Ascending aorta (tissue), 2 donors: ENCODE results near the gene TIMELESS. TPM values are rescaled to one million over a fixed set of nuclear protein-coding genes. Genes with fewer than 3 reads are reported as not detected.

ENCODE experiments used
- DNase-seq, 2 donors: peaks; one replicate each; pipeline ENCODE4 v3.0.0-alpha.2; 2019; ENCODE audit warnings: low spot score in 2 of 2
- H3K27ac ChIP-seq, 2 donors: fragments of 200-600 bp; sonication (generic); one replicate each; pipeline ENCODE4 v1.5.1; 2016 to 2017; ENCODE audit warnings: mild to moderate bottlenecking in 1 of 2
- H3K27me3 ChIP-seq: fragments of 200-600 bp; sonication (generic); one replicate; pipeline ENCODE4 v1.5.1; 2017
- H3K36me3 ChIP-seq, 2 donors: fragments of 200-600 bp; sonication (generic); one replicate each; pipeline ENCODE4 v1.5.1; 2016
- H3K4me1 ChIP-seq, 2 donors: fragments of 200-600 bp; sonication (generic); one replicate each; pipeline ENCODE4 v1.5.1; 2016 to 2017; ENCODE audit warnings: mild to moderate bottlenecking in 1 of 2
- H3K4me3 ChIP-seq, 2 donors: fragments of 200-600 bp; sonication (generic); one replicate each; pipeline ENCODE4 v1.5.1; 2016 to 2017; ENCODE audit warnings: mild to moderate bottlenecking in 1 of 2
- H3K9me3 ChIP-seq, 2 donors: fragments of 200-600 bp; sonication (generic); one replicate each; pipeline ENCODE4 v1.5.1; 2016
- intact Hi-C: fragments of 100-400 bp; cut with DNase I; formaldehyde crosslinking; loops from one replicate; pipeline ENCODE4 v1.15.1; 2023
- total RNA-seq: library from RNA; depleted of rRNA; stranded (reverse); fragments of >200 nt; gene quantifications from one replicate; pipeline ENCODE4 v1.1.0, GENCODE V29; 2016
- TF ChIP-seq, protein P1 (sequence below), 3 experiments: fragments of 200-600 bp in 2 of 3; fragments of 450-650 bp in 1 of 3; sonication (generic) in 2 of 3; IDR thresholded peaks; one replicate each; pipeline ENCODE4 v1.5.1; 2016 to 2019; ENCODE audit warnings: antibody characterized with exemption in 3 of 3, mild to moderate bottlenecking in 1 of 3, moderate library complexity in 1 of 3

TIMELESS gene
- total RNA-seq, 1 donor from 2014 or later: 2.0 TPM

DNA sequence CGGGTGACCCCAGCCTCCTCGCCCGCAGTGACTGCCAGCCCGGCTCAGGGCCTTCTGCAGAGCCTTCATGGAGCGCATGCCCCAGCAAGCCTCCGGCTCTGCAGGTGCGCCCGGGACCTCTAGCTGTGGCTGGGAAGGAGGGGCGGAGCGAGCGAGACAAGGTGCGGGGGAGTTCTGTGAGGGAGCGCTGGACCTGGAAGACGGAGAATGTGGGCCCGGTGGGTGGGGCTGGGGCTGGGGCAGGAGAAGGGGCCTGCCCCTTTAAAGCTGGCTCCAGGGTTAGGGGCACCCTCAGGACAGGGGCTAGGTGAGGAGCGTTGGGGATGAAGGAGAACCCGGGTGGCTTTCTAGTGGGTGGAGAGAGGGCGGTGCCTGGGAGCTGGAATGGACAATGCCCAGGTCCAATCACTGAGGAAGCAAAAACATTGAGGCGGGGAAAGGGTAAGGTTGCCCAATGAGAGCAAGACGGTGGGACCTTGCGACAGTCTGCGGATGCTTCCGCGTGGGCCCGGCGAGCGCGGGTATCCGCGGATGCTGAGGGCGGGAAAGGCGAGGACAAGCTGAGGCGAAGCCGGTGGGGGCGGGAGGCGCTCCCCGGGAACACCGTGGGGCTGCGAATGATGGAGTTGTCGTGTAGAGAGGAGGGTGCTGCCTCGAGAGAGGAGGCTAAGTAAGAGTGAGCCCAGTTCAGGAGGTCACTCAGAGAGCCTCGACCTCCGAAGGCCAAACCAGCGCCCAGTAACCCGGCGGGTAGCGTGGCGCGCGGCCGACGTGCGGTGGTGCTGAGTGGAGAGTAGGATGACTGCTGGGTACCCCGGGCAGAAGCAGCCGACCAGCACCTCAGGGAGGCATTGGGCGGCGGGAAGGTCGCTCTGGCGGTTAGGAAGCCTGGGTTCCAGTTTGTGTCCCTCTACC is 39.1 kb upstream of the TIMELESS start, which contains the start of gene GLS2:
Gene GLS2, minus strand, starts transcription at position 121 of the 915 bp plus-strand sequence. Its CDS starts 43 bp downstream, at position 78.
- Histone ChIP-seq H3K27ac (no peak within 1 kb of the TSS), H3K9me3 (no peaks in the 10 kb centered on the region)

DNA sequence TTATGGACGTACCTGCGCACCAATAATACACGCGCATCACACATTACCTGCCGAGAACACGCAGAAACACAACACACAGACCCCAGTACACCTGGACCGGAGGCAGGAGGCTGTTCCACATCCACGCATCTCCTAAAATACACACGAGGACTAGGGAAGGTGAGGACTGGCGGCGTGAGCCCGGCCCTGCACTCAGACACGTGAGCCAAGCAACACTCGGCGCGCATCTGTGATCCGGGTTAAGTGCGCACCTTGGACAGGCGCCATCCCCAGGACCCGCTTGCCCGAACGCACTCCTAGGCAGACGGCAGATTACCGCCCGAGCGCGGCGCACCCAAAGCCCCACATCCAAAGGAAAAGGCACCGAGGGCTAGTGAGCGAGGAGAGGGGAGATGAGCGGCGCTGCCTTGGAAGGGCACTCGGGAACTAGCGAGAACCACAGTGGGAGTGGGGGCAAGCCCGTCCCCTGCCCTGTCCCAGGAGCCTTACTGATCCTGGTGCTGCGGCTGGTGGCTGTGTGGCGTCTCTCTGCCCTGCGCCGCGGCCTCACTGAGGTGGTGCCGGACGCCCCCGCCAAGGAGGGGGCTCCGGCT is 38.3 kb upstream of the TIMELESS start:
- Histone ChIP-seq H3K4me3 (peak overlapping the region; percentile 54 to 83), H3K4me1 (peaks cover 3% of the 10 kb centered on the region in 2 donors), H3K9me3 (no peaks in the 10 kb centered on the region), H3K27me3 (no peaks in the 10 kb centered on the region), H3K27ac (no peak overlapping the region), H3K36me3 (no peaks in the 10 kb centered on the region)
- TF ChIP-seq, protein P1, sequence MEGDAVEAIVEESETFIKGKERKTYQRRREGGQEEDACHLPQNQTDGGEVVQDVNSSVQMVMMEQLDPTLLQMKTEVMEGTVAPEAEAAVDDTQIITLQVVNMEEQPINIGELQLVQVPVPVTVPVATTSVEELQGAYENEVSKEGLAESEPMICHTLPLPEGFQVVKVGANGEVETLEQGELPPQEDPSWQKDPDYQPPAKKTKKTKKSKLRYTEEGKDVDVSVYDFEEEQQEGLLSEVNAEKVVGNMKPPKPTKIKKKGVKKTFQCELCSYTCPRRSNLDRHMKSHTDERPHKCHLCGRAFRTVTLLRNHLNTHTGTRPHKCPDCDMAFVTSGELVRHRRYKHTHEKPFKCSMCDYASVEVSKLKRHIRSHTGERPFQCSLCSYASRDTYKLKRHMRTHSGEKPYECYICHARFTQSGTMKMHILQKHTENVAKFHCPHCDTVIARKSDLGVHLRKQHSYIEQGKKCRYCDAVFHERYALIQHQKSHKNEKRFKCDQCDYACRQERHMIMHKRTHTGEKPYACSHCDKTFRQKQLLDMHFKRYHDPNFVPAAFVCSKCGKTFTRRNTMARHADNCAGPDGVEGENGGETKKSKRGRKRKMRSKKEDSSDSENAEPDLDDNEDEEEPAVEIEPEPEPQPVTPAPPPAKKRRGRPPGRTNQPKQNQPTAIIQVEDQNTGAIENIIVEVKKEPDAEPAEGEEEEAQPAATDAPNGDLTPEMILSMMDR (IDR thresholded peaks at IDR 0.05): no peak
- no peak for DNase-seq
- intact Hi-C loops: no loop called here

More for the DNA sequence above, 39.1 kb upstream of the TIMELESS start, which contains the start of gene GLS2:
- DNase-seq: peak in 1 of 2 donors; percentile 85
- H3K36me3 ChIP-seq: no peaks in the 10 kb centered on the region
- H3K27me3 ChIP-seq: no peaks in the 10 kb centered on the region
- H3K4me3 ChIP-seq: peak within 1 kb of the TSS; percentile 54 to 83
- H3K4me1 ChIP-seq: peaks cover 3% of the 10 kb centered on the region in 2 donors
- TF ChIP-seq, protein P1 (IDR thresholded peaks at IDR 0.05): no peak
- intact Hi-C loops: no loop called here

DNA sequence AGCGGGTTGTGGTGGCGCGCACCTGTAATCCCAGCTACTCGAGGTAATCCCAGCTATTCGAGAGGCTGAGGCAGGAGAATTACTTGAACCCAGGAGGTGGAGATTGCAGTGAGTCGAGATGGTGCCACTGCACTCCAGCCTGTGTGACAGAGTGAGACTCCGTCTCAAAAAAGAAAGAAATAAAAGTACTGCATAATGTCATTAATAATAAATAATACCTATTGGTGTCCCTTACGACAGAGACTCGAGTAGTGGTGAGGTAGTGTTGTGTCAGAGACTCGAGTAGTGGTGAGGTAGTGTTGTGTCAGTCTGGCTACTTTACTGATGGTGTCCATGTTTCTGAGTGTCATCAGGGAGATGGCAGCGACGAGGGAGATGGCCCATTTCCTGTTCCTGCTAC is 37.5 kb upstream of the TIMELESS start:
- Histone ChIP-seq H3K9me3 (no peaks in the 10 kb centered on the region), H3K27ac (no peak overlapping the region), H3K4me1 (peaks cover 3% of the 10 kb centered on the region in 2 donors), H3K4me3 (no peak overlapping the region), H3K36me3 (no peaks in the 10 kb centered on the region), H3K27me3 (no peaks in the 10 kb centered on the region)
- DNase-seq: no peak
- TF ChIP-seq, protein P1 (IDR thresholded peaks at IDR 0.05): no peak
- intact Hi-C loops: no loop called here

DNA sequence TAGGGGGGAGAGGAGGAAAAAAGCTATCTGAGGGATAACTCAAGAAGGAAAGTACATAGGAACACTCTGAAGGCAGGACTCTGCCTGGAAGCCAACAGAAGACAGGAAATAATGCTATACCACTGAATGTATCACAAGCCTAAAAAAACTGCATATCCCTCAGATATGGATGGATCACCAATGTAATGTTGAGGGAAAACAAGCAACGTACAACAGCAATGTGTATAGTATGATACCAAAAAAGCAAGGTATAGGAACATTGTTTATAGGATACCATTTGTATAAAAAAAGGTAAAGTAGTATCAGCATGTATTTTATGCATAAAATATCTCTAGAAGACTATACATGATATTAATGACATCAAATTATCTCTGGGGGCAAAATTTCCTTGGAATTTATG is 35.3 kb upstream of the TIMELESS start:
- intact Hi-C loops: no loop called here
- TF ChIP-seq, protein P1 (IDR thresholded peaks at IDR 0.05): no peak
- Histone ChIP-seq H3K4me3 (no peak overlapping the region), H3K9me3 (no peaks in the 10 kb centered on the region), H3K36me3 (no peaks in the 10 kb centered on the region), H3K27ac (no peak overlapping the region), H3K27me3 (no peaks in the 10 kb centered on the region), H3K4me1 (peaks cover 3% of the 10 kb centered on the region in 2 donors)
- DNase-seq: no peak

DNA sequence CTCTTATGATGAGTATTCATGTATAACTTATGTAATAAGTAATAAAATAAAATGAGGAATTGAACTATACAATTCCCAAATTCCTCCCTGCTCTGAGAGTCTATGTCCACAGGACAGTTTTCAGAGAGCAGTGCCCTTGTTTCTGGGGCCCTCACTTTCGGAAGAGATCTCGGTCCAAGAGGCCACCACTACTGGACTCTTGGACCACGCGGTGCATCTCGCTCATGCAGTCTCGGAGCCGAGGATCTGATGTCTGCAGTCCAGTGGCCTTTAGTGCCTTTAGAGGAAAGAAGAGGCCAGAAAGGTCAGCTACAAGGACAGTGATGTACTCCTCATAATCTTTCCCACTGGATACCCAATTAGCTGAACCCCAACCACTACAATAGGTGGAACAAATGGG is 30.4 kb upstream of the TIMELESS start:
- no peaks in the 10 kb centered on the region for H3K36me3 ChIP-seq
- H3K9me3 ChIP-seq: no peaks in the 10 kb centered on the region
- intact Hi-C loops: no loop called here
- TF ChIP-seq, protein P1 (IDR thresholded peaks at IDR 0.05): no peak
- no peak overlapping the region for H3K4me3 ChIP-seq
- no peaks in the 10 kb centered on the region for H3K27me3 ChIP-seq
- DNase-seq: no peak
- no peak overlapping the region for H3K27ac ChIP-seq
- H3K4me1 ChIP-seq: no peaks in the 10 kb centered on the region
